Embryonic facial prominence (tissue), 1 donor: Measurements from ENCODE around the gene SLC9A5.

Experiments
- DNase-seq: peaks from one replicate; pipeline ENCODE4 v3.0.0-alpha.2; 2016; ENCODE audit errors: extremely low spot score

SLC9A5 gene

GRCh38 chr16:67256701-67257230, 8.0 kb downstream of the SLC9A5 start:
- DNase-seq: no peak

- no peak for DNase-seq
Observed at GRCh38 chr16:67257486-67258160, 8.8 kb downstream of the SLC9A5 start.

DNA sequence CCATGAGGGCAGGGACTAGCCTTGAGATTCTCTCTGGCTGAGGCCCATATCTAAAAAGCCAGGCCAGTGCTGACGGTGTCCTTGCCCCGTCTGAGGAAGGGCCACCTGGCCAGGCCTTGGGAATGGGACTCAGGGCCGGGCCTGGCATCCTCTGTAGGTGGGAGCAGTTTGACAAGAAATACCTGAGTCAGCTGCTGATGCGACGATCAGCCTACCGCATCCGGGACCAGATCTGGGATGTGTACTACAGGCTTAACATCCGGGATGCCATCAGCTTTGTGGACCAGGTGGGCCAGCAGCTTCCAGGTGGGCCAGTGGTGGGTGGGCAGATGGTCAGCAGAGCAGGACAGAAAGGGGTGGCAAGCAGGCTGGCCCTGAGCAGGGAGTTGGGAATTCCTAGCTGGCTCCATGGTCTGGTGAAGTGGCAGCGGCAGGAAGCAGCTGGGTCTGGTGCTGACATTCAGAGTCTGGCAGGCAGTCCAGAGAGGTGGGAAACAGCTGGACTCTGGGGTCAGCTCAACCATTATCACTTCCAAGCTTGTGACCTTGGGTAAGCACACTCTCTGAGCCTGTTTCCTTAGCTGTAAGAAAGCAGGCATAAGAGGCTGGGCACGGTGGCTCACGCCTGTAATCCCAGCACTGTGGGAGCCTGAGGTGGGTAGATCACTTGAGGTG, 9.5 kb downstream of the SLC9A5 start:
- no peak for DNase-seq

DNA sequence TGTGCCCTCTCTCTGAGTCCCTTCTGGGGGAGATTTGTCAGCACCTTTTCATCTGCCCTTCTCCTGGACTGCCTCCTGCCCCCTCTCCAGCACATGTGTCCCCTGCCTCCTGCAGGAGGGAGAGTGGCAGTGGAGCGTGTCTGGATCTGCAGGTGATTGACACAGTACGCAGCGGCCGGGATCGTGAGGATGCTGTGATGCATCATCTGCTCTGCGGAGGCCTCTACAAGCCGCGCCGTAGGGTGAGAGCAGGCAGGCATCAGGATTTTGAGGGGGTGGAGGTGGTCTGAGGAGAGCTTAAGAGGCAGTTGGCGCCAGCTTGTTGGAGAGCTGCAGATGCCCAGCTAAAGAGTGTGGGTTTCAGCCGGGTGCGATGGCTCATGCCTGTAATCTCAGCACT, 10.9 kb downstream of the SLC9A5 start:
- DNase-seq: no peak

- no peak for DNase-seq
Observed at GRCh38 chr16:67260426-67261063, 11.8 kb downstream of the SLC9A5 start.

- no peak for DNase-seq
Observed at GRCh38 chr16:67263201-67263600, 14.4 kb downstream of the SLC9A5 start.

DNA sequence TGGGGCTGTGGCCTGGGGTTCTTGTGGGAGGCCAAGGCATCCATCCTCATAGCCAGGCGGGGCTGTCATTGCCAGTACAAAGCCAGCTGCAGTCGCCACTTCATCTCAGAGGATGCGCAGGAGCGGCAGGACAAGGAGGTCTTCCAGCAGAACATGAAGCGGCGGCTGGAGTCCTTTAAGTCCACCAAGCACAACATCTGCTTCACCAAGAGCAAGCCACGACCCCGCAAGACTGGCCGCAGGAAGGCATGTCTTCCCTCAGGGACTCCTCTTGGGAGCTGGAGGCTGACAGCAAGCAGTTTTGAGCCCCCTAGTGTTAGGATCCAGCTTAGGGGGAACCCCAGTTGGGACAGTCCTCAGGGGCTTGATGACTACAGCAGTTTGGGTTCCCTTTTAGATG, 15.5 kb downstream of the SLC9A5 start:
- DNase-seq: no peak

DNA sequence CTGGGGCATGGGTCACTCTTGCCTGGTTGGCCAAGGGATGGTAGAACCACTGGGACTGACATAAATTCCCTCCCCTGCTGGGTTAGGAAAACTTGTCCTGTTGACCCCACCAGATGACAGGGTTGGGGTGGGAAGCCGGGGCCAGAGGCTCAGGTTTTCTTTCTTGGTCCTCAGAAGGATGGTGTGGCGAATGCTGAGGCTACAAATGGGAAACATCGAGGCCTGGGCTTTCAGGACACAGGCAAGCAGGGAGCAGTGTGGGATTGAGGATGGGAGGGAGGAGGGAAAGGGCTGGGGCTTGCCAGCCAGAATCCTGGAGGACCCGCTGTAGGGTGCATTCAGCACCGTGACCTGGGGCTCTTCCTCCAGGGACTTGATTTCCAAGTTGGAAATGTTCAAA, 16.1 kb downstream of the SLC9A5 start:
- no peak for DNase-seq

DNA sequence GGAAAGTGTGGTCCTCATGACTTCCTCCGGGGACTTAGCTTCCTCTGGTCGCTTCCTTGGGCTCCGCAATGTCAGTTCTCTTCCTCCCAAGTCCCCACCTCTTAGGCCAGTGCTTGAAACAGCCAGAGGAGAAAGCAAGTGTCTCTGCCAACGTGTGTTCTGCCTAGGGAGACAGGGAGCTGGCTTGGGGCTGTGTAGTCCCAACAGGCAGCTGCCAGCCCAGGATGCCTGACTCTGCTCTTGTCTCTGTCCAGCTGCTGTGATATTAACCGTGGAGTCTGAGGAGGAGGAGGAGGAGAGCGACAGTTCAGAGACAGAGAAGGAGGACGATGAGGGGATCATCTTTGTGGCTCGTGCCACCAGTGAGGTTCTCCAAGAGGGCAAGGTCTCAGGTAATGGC, 17.1 kb downstream of the SLC9A5 start:
- DNase-seq: no peak

DNA sequence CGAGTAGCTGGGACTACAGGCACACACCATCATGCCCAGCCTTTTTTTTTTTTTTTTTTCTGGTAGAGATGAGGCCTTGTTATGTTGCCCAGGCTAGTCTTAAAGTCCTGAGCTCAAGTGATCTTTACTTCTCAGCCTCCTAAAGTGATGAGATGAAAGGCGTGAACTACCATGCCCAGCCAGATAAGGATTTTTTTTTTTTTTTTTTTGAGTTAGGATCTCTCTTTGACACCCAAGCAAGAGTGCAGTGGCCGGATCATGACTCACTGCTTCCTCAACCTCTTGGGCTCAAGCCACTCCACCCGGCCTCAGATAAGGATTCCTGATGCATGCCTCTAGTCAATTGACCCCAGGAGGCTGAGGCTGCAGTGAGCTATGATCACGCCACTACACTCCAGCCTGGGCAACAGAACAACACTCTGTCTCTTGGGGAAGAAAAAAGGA, 19.4 kb downstream of the SLC9A5 start:
- DNase-seq: no peak

GRCh38 chr16:67269766-67270165, 21.0 kb downstream of the SLC9A5 start:
- DNase-seq: no peak

GRCh38 chr16:67270931-67271338, 22.2 kb downstream of the SLC9A5 start:
- DNase-seq: no peak

- DNase-seq: no peak
Observed at GRCh38 chr16:67271446-67271845, 22.7 kb downstream of the SLC9A5 start.

DNA sequence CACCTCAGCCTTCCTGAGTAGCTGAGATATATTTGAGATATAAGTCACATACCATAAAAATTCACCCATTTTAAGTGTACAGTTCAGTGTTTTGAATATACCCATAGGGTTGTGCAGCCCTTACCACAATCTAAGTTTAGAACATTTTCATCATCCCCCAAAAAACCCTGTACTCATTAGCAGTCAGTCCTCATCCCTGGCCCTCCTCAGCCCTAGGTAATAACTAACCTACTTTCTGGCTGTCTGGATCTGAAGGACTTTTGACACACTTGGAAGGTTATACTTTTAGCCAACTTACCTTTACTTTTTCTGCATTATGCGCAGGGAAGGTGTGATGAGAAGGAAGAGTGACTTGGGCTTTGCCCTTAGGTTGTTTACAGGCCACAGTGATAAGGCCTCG, 26.5 kb downstream of the SLC9A5 start:
- no peak for DNase-seq

GRCh38 chr16:67277294-67277998, 28.7 kb downstream of the SLC9A5 start:
- DNase-seq: no peak

GRCh38 chr16:67277999-67278772, 29.4 kb downstream of the SLC9A5 start:
- no peak for DNase-seq

DNA sequence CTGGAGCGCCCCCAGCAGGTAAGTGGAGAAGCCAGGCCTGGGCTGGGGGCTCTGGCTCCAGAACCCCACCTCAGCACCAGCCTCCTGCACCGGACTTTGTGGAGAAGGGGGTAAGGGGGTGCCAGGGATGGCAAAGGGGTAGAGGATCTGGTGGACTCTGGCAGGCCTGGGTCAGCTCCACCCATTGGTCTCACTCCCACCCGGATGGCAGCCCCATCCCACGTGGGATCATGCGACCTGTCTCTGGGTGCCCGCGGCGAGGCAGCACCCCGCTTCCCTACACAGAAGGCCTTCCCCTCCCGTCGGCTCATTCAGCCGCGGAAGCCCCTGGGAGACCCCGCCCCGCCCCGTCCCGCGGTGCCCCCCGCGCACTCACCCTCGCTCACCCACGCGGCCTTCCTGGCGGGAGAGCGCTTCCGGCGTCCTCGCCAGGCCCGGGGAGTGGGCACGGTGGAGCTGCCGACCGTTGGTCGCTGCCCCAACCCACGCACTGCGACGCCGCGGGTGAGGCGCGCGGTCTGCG, 30.1 kb downstream of the SLC9A5 start:
- DNase-seq: no peak

- DNase-seq: peak; percentile 44
Observed at GRCh38 chr16:67279296-67280089, 30.7 kb downstream of the SLC9A5 start, which contains the start of gene PLEKHG4. Gene PLEKHG4, plus strand, starts transcription at chr16:67279532. Its CDS starts 513 bp downstream, at chr16:67280045.

GRCh38 chr16:67280090-67281015, 31.6 kb downstream of the SLC9A5 start:
- no peak for DNase-seq
